ENCODE data around the gene FCRLA.

DNA sequence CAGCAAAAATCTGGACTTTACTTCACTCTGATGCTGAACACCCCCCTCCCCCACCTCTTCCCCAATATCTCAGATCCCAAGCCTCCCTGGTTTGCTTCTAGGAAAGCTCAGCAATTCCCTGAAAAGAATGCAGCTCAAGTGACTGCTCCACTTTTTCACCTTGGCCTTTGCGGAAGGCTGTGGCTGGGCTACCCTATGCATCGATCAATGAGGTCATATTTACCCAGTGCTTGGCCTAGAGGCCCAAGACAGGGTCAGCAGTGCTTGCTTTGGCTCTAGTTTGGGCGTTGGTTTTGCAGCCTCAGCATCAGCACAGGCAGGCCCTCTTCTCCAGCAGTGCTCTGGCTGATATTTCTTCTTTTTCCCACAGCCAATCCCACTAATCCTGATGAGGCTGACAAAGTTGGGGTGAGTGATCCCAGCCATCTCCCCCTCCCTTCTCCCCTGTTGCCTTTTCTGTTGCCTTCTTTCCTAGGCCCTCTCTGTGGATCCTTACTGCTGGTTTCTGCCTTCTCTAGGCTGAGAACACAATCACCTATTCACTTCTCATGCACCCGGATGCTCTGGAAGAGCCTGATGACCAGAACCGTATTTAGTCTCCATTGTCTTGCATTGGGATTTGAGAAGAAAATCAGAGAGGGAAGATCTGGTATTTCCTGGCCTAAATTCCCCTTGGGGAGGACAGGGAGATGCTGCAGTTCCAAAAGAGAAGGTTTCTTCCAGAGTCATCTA is 29.9 kb upstream of the FCRLA start:
- TF ChIP-seq, protein P1, sequence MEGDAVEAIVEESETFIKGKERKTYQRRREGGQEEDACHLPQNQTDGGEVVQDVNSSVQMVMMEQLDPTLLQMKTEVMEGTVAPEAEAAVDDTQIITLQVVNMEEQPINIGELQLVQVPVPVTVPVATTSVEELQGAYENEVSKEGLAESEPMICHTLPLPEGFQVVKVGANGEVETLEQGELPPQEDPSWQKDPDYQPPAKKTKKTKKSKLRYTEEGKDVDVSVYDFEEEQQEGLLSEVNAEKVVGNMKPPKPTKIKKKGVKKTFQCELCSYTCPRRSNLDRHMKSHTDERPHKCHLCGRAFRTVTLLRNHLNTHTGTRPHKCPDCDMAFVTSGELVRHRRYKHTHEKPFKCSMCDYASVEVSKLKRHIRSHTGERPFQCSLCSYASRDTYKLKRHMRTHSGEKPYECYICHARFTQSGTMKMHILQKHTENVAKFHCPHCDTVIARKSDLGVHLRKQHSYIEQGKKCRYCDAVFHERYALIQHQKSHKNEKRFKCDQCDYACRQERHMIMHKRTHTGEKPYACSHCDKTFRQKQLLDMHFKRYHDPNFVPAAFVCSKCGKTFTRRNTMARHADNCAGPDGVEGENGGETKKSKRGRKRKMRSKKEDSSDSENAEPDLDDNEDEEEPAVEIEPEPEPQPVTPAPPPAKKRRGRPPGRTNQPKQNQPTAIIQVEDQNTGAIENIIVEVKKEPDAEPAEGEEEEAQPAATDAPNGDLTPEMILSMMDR (IDR thresholded peaks at IDR 0.05), result no peak
- no peak for TF ChIP-seq EP300 (IDR thresholded peaks at IDR 0.05)
- TF ChIP-seq POLR2A (IDR thresholded peaks at IDR 0.05), result no peak

Measured in gastroesophageal sphincter (tissue), 3 donors.